ENCODE results near the gene F10. TPM values are rescaled to one million over a fixed set of nuclear protein-coding genes. Genes with fewer than 3 reads are reported as not detected.

The F10 gene
- total RNA-seq, 2 experiments from 2014 or later, result not detected

DNA sequence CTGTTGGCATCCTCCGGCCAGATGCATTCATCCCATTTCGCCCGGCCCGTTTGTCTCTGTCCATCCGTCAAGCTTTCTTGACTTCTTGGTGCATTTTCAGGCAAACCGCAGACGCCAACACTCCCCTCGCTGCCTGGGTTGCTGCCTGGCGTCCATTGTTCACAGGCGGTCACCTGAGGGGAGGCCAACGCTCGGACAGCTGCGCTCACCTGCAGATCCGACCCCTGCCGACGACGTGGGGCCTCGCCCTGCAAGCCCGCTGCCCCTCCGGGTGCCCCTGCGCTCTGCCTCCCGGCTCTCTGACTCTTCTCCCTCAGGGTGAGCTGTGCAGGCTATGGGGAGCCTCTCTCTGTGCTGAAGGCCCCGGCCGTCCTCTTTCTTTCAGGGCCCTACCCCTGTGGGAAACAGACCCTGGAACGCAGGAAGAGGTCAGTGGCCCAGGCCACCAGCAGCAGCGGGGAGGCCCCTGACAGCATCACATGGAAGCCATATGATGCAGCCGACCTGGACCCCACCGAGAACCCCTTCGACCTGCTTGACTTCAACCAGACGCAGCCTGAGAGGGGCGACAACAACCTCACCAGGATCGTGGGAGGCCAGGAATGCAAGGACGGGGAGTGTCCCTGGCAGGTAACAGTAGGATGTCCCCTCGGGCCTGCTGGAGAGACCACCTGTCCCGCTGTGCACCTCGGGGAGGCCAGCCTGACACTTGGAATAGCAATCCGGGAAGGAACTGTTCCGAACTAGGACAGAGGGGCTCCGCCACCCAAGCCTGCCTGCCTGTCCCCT is 21.1 kb downstream of the F10 start:
- H3K9me3 ChIP-seq (ENCODE audit: low read length), result no peaks in the 10 kb centered on the region
- H3K36me3 ChIP-seq (ENCODE audit: insufficient read depth, low read length), result no peaks in the 10 kb centered on the region
- H4K20me1 ChIP-seq (ENCODE audit: insufficient read depth, low read length), result no peaks in the 10 kb centered on the region
- no peak for DNase-seq (ENCODE audit: low spot score)
- POLR2A ChIA-PET, result no interaction called here
- H3K4me3 ChIP-seq (ENCODE audit: low read depth, low read length, poor library complexity, severe bottlenecking), result no peak overlapping the region
- H3K4me2 ChIP-seq (ENCODE audit: low read length), result no peak overlapping the region
- TF ChIP-seq EZH2phosphoT487 (IDR thresholded peaks at IDR 0.05; ENCODE audit: borderline replicate concordance, low read depth, low read length), result no peak
- TF ChIP-seq, protein P1, sequence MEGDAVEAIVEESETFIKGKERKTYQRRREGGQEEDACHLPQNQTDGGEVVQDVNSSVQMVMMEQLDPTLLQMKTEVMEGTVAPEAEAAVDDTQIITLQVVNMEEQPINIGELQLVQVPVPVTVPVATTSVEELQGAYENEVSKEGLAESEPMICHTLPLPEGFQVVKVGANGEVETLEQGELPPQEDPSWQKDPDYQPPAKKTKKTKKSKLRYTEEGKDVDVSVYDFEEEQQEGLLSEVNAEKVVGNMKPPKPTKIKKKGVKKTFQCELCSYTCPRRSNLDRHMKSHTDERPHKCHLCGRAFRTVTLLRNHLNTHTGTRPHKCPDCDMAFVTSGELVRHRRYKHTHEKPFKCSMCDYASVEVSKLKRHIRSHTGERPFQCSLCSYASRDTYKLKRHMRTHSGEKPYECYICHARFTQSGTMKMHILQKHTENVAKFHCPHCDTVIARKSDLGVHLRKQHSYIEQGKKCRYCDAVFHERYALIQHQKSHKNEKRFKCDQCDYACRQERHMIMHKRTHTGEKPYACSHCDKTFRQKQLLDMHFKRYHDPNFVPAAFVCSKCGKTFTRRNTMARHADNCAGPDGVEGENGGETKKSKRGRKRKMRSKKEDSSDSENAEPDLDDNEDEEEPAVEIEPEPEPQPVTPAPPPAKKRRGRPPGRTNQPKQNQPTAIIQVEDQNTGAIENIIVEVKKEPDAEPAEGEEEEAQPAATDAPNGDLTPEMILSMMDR (conservative IDR thresholded peaks at IDR 0.05; ENCODE audit: low read length), result no peak
- no peaks in the 10 kb centered on the region for H3K9me2 ChIP-seq (ENCODE audit: insufficient read depth, low read length)
- no peak overlapping the region for H2AFZ ChIP-seq (ENCODE audit: low read length)
- BruUV-seq (replicated peaks), result no TSS peak
- H3K4me1 ChIP-seq (ENCODE audit: insufficient read depth, low read length, poor library complexity, severe bottlenecking), result no peaks in the 10 kb centered on the region
- intact Hi-C loops (cut with micrococcal nuclease; ENCODE audit: unreplicated experiment), result no loop called here
- no peaks in the 10 kb centered on the region for H3K79me2 ChIP-seq (ENCODE audit: insufficient read depth, low read depth, low read length)
- H3K27ac ChIP-seq (ENCODE audit: low read depth, low read length, poor library complexity, severe bottlenecking), result no peak overlapping the region
- CTCF ChIA-PET (ENCODE audit: unreplicated experiment), result no interaction called here

DNA sequence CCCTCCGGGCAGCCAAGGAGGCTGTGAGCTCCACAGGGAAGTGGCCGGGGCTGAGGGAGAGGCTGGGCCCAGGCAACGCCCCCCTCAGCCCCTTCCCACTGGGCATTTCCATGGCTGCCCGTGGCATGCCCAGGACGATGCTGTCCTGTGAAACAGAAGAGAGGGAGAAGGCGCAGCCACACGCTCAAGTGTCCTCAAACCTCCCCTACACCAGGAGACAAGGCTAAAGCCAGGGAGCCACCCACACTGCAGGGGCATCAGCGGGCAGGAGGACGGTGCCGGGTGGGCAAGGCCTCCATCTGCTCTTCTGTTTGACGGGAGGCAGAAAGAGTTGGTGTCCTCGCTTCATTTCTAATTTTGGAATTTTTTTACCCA is 21.6 kb downstream of the F10 start:
- no peaks in the 10 kb centered on the region for H3K9me3 ChIP-seq (ENCODE audit: low read length)
- H3K4me3 ChIP-seq (ENCODE audit: low read depth, low read length, poor library complexity, severe bottlenecking), result no peak overlapping the region
- CTCF ChIA-PET (ENCODE audit: unreplicated experiment), result no interaction called here
- BruUV-seq (replicated peaks), result no TSS peak
- no peaks in the 10 kb centered on the region for H3K9me2 ChIP-seq (ENCODE audit: insufficient read depth, low read length)
- POLR2A ChIA-PET, result no interaction called here
- H3K4me2 ChIP-seq (ENCODE audit: low read length), result no peak overlapping the region
- no peaks in the 10 kb centered on the region for H3K36me3 ChIP-seq (ENCODE audit: insufficient read depth, low read length)
- DNase-seq (ENCODE audit: low spot score), result no peak
- H3K4me1 ChIP-seq (ENCODE audit: insufficient read depth, low read length, poor library complexity, severe bottlenecking), result no peaks in the 10 kb centered on the region
- H4K20me1 ChIP-seq (ENCODE audit: insufficient read depth, low read length), result no peaks in the 10 kb centered on the region
- TF ChIP-seq EZH2phosphoT487 (IDR thresholded peaks at IDR 0.05; ENCODE audit: borderline replicate concordance, low read depth, low read length), result no peak
- TF ChIP-seq, protein P1 (conservative IDR thresholded peaks at IDR 0.05; ENCODE audit: low read length), result no peak
- H2AFZ ChIP-seq (ENCODE audit: low read length), result no peak overlapping the region
- no peak overlapping the region for H3K27ac ChIP-seq (ENCODE audit: low read depth, low read length, poor library complexity, severe bottlenecking)
- H3K79me2 ChIP-seq (ENCODE audit: insufficient read depth, low read depth, low read length), result no peaks in the 10 kb centered on the region
- intact Hi-C loops (cut with micrococcal nuclease; ENCODE audit: unreplicated experiment), result no loop called here

DNA sequence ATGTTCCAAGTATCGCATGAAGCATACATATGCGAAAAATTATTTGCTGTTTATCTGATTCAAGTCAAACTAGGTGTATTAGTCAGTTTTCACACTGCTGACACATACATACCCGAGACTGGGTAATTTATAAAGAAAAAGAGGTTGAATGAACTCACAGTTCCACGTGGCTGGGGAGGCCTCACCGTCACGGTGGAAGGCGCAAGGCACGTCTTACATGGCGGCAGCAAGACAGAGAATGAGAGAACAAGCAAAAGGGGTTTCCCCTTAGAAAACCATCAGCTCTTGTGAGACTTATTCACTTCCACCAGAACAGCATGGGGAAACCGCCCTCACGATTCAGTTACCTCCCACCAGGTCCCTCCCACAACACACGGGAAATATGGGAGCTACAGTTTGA is 22.9 kb downstream of the F10 start:
- Histone ChIP-seq H3K9me2 (ENCODE audit: insufficient read depth, low read length) (no peaks in the 10 kb centered on the region), H3K9me3 (ENCODE audit: low read length) (no peaks in the 10 kb centered on the region), H2AFZ (ENCODE audit: low read length) (no peak overlapping the region), H3K4me1 (ENCODE audit: insufficient read depth, low read length, poor library complexity, severe bottlenecking) (no peaks in the 10 kb centered on the region), H3K4me2 (ENCODE audit: low read length) (no peak overlapping the region), H3K36me3 (ENCODE audit: insufficient read depth, low read length) (no peaks in the 10 kb centered on the region), H3K79me2 (ENCODE audit: insufficient read depth, low read depth, low read length) (no peaks in the 10 kb centered on the region), H4K20me1 (ENCODE audit: insufficient read depth, low read length) (no peaks in the 10 kb centered on the region), H3K27ac (ENCODE audit: low read depth, low read length, poor library complexity, severe bottlenecking) (no peak overlapping the region), H3K4me3 (ENCODE audit: low read depth, low read length, poor library complexity, severe bottlenecking) (no peak overlapping the region)
- intact Hi-C loops (cut with micrococcal nuclease; ENCODE audit: unreplicated experiment), result no loop called here
- no peak for DNase-seq (ENCODE audit: low spot score)
- no peak for TF ChIP-seq EZH2phosphoT487 (IDR thresholded peaks at IDR 0.05; ENCODE audit: borderline replicate concordance, low read depth, low read length)
- TF ChIP-seq, protein P1 (conservative IDR thresholded peaks at IDR 0.05; ENCODE audit: low read length), result no peak
- POLR2A ChIA-PET, result no interaction called here
- no TSS peak for BruUV-seq (replicated peaks)
- CTCF ChIA-PET (ENCODE audit: unreplicated experiment), result no interaction called here

Measured in OCI-LY7 (cell line).